Measurements from ENCODE around the gene CCDC14.

Gene CCDC14

DNA sequence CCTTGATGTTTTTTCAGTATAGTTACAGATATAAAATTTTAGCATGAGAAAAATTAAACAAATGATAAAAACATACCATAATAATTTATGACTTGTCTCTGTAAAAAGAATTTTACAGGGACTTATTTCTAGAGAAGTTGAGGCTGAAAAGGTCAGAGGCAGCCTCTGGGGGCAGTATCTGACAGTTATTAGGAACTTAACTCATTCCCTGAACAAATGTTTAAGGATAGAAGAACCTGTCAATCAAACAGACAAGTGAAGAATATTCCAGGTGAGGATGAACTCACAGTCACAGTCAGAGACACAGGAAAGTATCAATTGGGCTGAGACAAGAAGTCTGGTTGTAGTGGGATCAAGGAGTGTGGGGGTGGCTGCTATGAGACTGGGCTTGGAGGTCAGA, 84.2 kb downstream of the CCDC14 start:
- TF ChIP-seq, protein P1, sequence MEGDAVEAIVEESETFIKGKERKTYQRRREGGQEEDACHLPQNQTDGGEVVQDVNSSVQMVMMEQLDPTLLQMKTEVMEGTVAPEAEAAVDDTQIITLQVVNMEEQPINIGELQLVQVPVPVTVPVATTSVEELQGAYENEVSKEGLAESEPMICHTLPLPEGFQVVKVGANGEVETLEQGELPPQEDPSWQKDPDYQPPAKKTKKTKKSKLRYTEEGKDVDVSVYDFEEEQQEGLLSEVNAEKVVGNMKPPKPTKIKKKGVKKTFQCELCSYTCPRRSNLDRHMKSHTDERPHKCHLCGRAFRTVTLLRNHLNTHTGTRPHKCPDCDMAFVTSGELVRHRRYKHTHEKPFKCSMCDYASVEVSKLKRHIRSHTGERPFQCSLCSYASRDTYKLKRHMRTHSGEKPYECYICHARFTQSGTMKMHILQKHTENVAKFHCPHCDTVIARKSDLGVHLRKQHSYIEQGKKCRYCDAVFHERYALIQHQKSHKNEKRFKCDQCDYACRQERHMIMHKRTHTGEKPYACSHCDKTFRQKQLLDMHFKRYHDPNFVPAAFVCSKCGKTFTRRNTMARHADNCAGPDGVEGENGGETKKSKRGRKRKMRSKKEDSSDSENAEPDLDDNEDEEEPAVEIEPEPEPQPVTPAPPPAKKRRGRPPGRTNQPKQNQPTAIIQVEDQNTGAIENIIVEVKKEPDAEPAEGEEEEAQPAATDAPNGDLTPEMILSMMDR (IDR thresholded peaks at IDR 0.05; ENCODE audit: low read depth, low read length): no peak

GRCh38 chr3:123872621-123873020, 88.4 kb downstream of the CCDC14 start:
- no peak overlapping the region for H3K4me3 ChIP-seq (ENCODE audit: low read depth, low read length)
- TF ChIP-seq, protein P1 (IDR thresholded peaks at IDR 0.05; ENCODE audit: low read depth, low read length): no peak

More for the DNA sequence above, 84.2 kb downstream of the CCDC14 start:
- no peak overlapping the region for H3K4me3 ChIP-seq (ENCODE audit: low read depth, low read length)

DNA sequence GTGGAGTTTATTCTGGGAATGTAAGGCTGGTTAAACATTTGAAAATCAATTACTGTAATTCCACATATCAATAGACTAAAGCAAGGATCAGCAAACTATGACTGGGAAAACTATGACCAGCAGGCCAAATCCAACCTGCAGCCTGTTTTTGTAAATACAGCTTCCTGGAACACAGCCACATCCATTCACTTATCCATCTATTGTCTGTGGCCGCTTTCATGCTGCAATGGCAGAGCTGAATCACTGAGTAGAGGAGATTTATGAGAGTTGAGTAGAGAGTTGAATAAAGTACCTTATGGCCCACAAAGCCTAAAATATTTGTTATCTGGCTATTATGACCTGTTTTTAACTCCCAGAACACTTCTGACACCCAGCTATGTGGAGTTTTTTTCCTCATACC, 89.1 kb downstream of the CCDC14 start:
- TF ChIP-seq, protein P1 (IDR thresholded peaks at IDR 0.05; ENCODE audit: low read depth, low read length): no peak
- no peak overlapping the region for H3K4me3 ChIP-seq (ENCODE audit: low read depth, low read length)

DNA sequence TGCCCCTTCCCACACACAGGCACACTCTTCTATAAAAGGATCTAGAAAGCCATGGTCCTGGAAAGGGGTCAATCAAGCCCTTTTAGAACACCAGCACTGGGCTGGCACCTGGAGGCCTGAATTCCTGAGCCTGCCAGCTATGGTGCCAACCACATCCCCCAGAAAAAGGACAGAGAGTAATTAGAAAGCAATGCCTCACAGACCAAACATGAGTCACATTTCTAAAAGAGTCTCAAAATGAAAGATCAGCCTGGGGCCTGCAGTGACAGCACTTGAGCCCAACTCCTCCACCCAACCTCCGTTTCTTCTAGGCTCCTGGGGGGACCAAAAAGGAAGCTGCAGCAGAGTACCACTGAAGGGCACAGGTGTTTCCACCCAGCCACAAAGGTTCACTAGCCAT, 91.0 kb downstream of the CCDC14 start:
- TF ChIP-seq, protein P1 (IDR thresholded peaks at IDR 0.05; ENCODE audit: low read depth, low read length): no peak
- no peak overlapping the region for H3K4me3 ChIP-seq (ENCODE audit: low read depth, low read length)

GRCh38 chr3:123869165-123869564, 91.9 kb downstream of the CCDC14 start:
- no peak overlapping the region for H3K4me3 ChIP-seq (ENCODE audit: low read depth, low read length)
- TF ChIP-seq, protein P1 (IDR thresholded peaks at IDR 0.05; ENCODE audit: low read depth, low read length): no peak

DNA sequence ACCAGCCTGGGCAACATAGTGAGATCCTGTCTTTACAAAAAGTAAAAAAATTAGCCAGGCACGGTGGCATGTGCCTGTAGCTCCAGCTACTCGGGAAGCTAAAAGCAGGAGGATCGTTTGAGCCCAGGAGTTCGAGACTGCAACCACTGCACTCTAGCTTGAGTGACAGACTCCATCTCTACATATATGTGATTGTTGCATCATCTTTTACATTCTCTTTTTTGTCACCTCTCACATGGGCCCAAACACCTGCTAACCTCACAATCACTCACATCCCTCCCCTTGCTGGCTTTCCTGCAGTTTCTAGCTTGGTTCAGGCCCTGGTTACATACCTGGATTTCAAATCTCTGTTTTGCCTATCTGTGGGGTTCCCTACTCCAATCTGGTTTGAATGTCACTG, 96.3 kb downstream of the CCDC14 start:
- TF ChIP-seq, protein P1 (IDR thresholded peaks at IDR 0.05; ENCODE audit: low read depth, low read length): no peak
- no peak overlapping the region for H3K4me3 ChIP-seq (ENCODE audit: low read depth, low read length)
